Measurements from ENCODE around the gene PRKCA. TPM values are rescaled to one million over a fixed set of nuclear protein-coding genes. Genes with fewer than 3 reads are reported as not detected.
A peak's percentile ranks its signal among the peaks of the same experiment; 100 is the strongest.

Gene PRKCA
- total RNA-seq, 1 donor = 60.5 TPM

- TF ChIP-seq CTCF (IDR thresholded peaks at IDR 0.05; ENCODE audit: insufficient read depth, low read depth, low read length) = no peak
These were observed 156.4 kb downstream of the PRKCA start for GRCh38 chr17:66458782-66459181.

GRCh38 chr17:66459811-66460270 is 157.4 kb downstream of the PRKCA start:
- DNase-seq (ENCODE audit: low read depth) = peak; percentile 99
- TF ChIP-seq CTCF (IDR thresholded peaks at IDR 0.05; ENCODE audit: insufficient read depth, low read depth, low read length) = no peak
- H3K4me3 ChIP-seq (ENCODE audit: low read depth, low read length) = peak overlapping the region; percentile 21

More at GRCh38 chr17:66458782-66459181, 156.4 kb downstream of the PRKCA start:
- H3K4me3 ChIP-seq (ENCODE audit: low read depth, low read length) = no peak overlapping the region
- no peak for DNase-seq (ENCODE audit: low read depth)

- TF ChIP-seq CTCF (IDR thresholded peaks at IDR 0.05; ENCODE audit: insufficient read depth, low read depth, low read length) = no peak
- no peak for DNase-seq (ENCODE audit: low read depth)
- no peak overlapping the region for H3K4me3 ChIP-seq (ENCODE audit: low read depth, low read length)
These were observed 158.1 kb downstream of the PRKCA start for GRCh38 chr17:66460558-66460957.

GRCh38 chr17:66461343-66461995 is 159.1 kb downstream of the PRKCA start:
- no peak for DNase-seq (ENCODE audit: low read depth)
- no peak overlapping the region for H3K4me3 ChIP-seq (ENCODE audit: low read depth, low read length)
- TF ChIP-seq CTCF (IDR thresholded peaks at IDR 0.05; ENCODE audit: insufficient read depth, low read depth, low read length) = no peak

GRCh38 chr17:66462010-66462409 is 159.6 kb downstream of the PRKCA start:
- peak; percentile 42 for DNase-seq (ENCODE audit: low read depth)
- TF ChIP-seq CTCF (IDR thresholded peaks at IDR 0.05; ENCODE audit: insufficient read depth, low read depth, low read length) = no peak

GRCh38 chr17:66464921-66465320 is 162.5 kb downstream of the PRKCA start:
- no peak for TF ChIP-seq CTCF (IDR thresholded peaks at IDR 0.05; ENCODE audit: insufficient read depth, low read depth, low read length)

More at GRCh38 chr17:66462010-66462409, 159.6 kb downstream of the PRKCA start:
- no peak overlapping the region for H3K4me3 ChIP-seq (ENCODE audit: low read depth, low read length)

GRCh38 chr17:66465701-66466100 is 163.3 kb downstream of the PRKCA start:
- TF ChIP-seq CTCF (IDR thresholded peaks at IDR 0.05; ENCODE audit: insufficient read depth, low read depth, low read length) = no peak
- H3K4me3 ChIP-seq (ENCODE audit: low read depth, low read length) = no peak overlapping the region
- peak; percentile 65 for DNase-seq (ENCODE audit: low read depth)

More at GRCh38 chr17:66464921-66465320, 162.5 kb downstream of the PRKCA start:
- H3K4me3 ChIP-seq (ENCODE audit: low read depth, low read length) = no peak overlapping the region
- peak; percentile 59 for DNase-seq (ENCODE audit: low read depth)
